Stimulated activated CD4-positive, alpha-beta T cell treated with anti-CD3 and anti-CD28 coated beads, Interleukin-12 subunit alpha, Interleukin-12 subunit beta, amount 100 ng/mL, for 4 hours (primary cell): ENCODE measurements around the gene IGSF3.
"Not testable (repeated sequence)": the region's sequence is repeated elsewhere in the genome, so short reads cannot be mapped to it uniquely, and the experiment has no call there.

ENCODE experiments used
- DNase-seq: peaks from one replicate; pipeline ENCODE4 v3.0.0-alpha.2; 2020

Gene IGSF3

GRCh38 chr1:116626915-116627314 lies 40.6 kb downstream of the IGSF3 start:
- not testable (repeated sequence) for DNase-seq

DNA sequence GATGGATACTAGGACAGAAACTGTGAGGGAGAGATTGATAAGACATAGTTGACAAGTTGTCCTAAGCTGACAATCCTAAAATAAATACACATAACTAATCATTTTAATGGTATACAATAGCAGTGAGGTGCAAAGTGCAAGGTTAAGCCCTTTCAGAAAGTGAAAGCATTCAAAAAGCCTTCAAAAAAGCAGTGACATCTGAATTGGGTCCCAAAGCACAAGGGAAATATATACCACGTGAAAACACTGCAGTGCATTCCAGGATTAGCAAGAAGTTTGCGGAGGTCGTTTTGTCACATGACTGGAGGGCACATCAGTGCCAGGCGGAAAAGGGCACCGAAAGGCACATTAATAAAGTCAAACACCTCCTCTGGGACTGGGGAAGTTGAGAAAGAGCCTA lies 42.4 kb downstream of the IGSF3 start:
- DNase-seq, result not testable (repeated sequence)

GRCh38 chr1:116624040-116624439 lies 43.5 kb downstream of the IGSF3 start:
- no peak for DNase-seq

DNA sequence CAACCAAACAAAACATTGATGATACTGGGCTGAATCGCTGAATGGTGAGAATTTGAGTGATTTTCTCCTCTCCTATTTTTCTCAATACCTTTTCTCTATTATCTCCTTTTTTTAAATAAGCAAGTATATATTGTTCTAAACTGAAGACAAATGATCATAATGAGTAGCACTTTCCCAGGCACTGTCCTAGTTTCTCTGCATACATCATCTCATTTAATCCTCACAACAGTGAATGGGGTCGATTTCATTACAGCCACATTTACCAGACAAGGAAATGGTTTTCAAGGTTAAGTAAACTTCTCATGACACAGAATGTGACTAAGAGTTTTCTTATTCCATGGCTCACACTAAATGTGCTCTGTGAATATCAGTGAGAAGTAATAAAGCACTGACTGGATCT lies 45.0 kb downstream of the IGSF3 start:
- not testable (repeated sequence) for DNase-seq

- not testable (repeated sequence) for DNase-seq
Observed at GRCh38 chr1:116621756-116622155, 45.8 kb downstream of the IGSF3 start.

- DNase-seq, result not testable (repeated sequence)
Observed at GRCh38 chr1:116620392-116620791, 47.1 kb downstream of the IGSF3 start.

GRCh38 chr1:116619106-116619505 lies 48.4 kb downstream of the IGSF3 start:
- not testable (repeated sequence) for DNase-seq

GRCh38 chr1:116617808-116618207 lies 49.7 kb downstream of the IGSF3 start:
- not testable (repeated sequence) for DNase-seq

- not testable (repeated sequence) for DNase-seq
Observed at GRCh38 chr1:116613825-116614224, 53.7 kb downstream of the IGSF3 start.

GRCh38 chr1:116609801-116610371 lies 57.6 kb downstream of the IGSF3 start:
- not testable (repeated sequence) for DNase-seq

- not testable (repeated sequence) for DNase-seq
Observed at GRCh38 chr1:116608841-116609240, 58.7 kb downstream of the IGSF3 start.

DNA sequence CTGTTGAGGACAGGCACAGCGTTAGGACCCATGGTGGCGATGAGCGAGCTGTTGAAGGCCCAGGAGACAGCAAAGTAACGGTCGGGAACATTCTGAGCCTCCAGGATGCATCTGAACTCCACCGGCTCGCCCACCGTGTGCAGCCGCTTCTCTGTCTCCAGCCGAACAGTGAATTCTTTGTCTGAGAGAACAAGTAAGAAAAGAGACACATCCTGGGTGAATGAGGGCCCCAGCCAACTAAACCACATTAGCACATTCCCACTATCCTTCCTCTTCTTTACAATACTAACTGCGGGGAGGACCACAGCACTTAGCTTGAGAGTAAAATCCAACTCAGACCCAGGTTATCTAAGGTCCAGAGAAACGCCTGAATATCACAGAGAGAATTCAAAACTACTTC lies 59.4 kb downstream of the IGSF3 start:
- DNase-seq, result not testable (repeated sequence)

DNA sequence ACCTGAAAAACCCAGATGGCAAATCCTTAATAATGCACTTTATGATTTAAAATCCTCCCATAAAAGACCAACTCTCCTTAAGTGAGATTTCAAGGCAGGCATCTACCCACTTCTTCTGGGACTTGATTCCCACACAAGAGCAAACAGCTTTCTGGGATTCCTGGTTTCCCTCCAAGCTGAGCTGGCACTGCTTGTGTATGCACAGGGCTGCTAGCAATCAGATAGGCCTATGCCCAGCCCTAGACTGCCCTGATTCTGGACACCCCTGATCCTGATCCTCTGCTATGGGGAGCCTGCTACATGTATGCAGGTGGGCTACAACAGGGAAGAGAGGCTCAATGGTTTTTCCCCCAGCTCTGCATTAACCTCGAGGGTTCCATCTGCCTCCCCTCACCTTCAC lies 60.1 kb downstream of the IGSF3 start:
- not testable (repeated sequence) for DNase-seq

GRCh38 chr1:116606067-116606466 lies 61.5 kb downstream of the IGSF3 start:
- not testable (repeated sequence) for DNase-seq

DNA sequence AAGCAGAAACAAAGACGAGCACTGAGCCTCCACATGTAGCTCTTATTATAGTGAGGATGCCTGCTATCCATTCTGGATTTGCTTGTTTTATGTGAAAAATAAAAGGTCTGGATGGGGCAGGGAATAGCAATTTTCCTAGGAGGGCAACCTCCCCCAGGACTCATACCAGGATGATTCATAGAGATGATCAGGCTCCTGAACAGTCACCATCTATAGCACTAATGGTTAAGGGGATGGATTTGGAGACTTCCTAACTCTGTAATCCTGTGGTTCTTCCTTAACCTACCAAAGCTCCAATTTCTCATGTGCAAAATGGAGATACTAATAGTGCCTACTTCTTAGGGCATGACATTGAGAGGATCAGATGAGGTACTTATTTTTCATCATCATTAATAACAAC lies 62.2 kb downstream of the IGSF3 start:
- DNase-seq, result no peak

DNA sequence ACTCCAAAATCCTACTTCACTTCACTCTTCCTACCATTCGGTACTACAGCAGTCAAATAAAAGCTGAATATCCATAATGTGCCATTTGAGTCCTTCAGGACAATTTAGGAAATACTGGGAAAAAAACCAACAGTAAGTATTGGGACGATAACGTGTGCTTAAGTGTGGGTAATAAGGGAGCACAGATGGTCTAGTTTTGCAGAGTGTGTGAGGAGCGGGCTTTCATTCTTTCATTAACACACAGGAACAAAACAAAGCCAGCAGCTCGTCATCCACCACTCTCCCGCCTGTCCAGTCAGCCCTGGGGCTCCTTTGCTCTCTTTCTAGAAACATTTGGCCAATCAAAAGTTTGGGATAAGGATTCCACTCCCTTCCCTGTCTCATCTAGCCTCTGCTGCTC lies 63.1 kb downstream of the IGSF3 start:
- DNase-seq, result not testable (repeated sequence)

DNA sequence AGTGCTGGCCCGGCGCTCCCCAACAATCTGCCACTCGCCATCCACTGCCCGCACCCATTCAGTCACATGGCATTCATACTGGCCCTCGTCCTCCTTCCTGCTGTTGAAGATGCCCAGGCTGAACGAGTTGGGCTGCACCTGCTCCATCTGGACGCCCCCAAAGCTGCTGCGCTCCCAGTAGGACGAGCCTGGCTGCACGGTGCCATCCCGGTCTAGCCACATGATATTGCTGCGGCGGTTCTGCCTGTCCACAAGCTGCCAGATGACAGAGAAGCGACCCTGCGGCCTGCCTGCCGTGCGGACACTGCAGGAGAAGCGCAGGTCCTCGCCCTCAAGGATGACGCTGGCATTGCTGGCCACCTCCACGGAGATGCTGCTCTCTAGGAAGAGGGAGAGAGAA lies 63.9 kb downstream of the IGSF3 start:
- not testable (repeated sequence) for DNase-seq

GRCh38 chr1:116599369-116599768 lies 68.2 kb downstream of the IGSF3 start:
- DNase-seq, result not testable (repeated sequence)

GRCh38 chr1:116598420-116599036 lies 69.0 kb downstream of the IGSF3 start:
- not testable (repeated sequence) for DNase-seq

GRCh38 chr1:116597388-116597787 lies 70.1 kb downstream of the IGSF3 start:
- not testable (repeated sequence) for DNase-seq

DNA sequence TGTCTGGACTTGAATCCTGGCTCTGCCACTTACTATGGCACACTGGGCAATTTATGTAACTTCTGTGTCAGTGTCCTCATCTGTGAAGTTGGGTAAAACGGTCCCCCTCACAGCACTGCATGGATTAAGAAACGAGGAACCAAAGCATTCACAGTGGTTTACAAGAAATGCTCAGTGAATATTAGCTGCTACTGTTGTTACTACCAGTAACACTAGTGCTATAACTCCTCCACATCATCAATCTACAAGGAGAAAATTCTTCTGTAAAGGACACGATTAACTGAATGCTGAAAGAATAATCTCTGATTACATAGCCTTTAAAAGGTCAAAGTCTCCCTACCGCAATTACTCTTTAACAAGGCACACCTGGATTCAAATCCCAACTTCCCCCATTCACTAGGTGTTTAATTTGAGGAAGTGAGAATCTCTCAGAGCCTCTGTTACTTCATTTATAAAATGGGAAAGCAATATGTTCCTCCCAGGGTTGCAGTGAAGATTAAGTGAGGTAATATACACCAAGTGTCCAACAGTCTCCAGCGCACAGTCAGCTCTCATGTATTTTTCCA lies 70.7 kb downstream of the IGSF3 start:
- not testable (repeated sequence) for DNase-seq

- peak; percentile 10 for DNase-seq
Observed at GRCh38 chr1:116595946-116596741, 71.4 kb downstream of the IGSF3 start.

- DNase-seq, result not testable (repeated sequence)
Observed at GRCh38 chr1:116595065-116595840, 72.3 kb downstream of the IGSF3 start.
